Lung (tissue), 12 donors: ENCODE data around the gene VSIG10L2. TPM values are rescaled to one million over a fixed set of nuclear protein-coding genes. Genes with fewer than 3 reads are reported as not detected.

Experiments
- ATAC-seq: fragments of 200-7000 bp; cut with Tn5 transposase; one replicate; pipeline ENCODE4 v1.9.1; 2020; ENCODE audit warnings: moderate number of reproducible peaks; ENCODE audit not compliant: insufficient read depth, low FRiP score
- DNase-seq, 3 donors: peaks; one replicate each; pipeline ENCODE4 v3.0.0-alpha.2; 2013 to 2017
- H3K27ac ChIP-seq, 2 donors: one replicate each; pipeline ENCODE4 v1.5.1; 2013; ENCODE audit warnings: mild to moderate bottlenecking in 2 of 2, moderate library complexity in 2 of 2, control low read depth in 1 of 2, inconsistent platforms in 1 of 2, low read depth in 1 of 2, low read length in 1 of 2
- H3K27me3 ChIP-seq, 3 donors: one replicate each; pipeline ENCODE4 v1.5.1; 2013; ENCODE audit warnings: low read length in 2 of 3; ENCODE audit not compliant: control insufficient read depth in 3 of 3, insufficient read depth in 3 of 3
- H3K36me3 ChIP-seq, 4 donors: one replicate each; pipeline ENCODE4 v1.5.1; 2013; ENCODE audit warnings: low read length in 4 of 4, mild to moderate bottlenecking in 1 of 4, moderate library complexity in 1 of 4; ENCODE audit not compliant: control insufficient read depth in 4 of 4, insufficient read depth in 4 of 4
- H3K4me1 ChIP-seq, 5 donors: one replicate each; pipeline ENCODE4 v1.5.1; 2013; ENCODE audit warnings: low read length in 5 of 5, mild to moderate bottlenecking in 2 of 5, moderate library complexity in 1 of 5; ENCODE audit not compliant: control insufficient read depth in 5 of 5, insufficient read depth in 5 of 5
- H3K4me3 ChIP-seq: one replicate; pipeline ENCODE4 v1.5.1; 2013; ENCODE audit warnings: mild to moderate bottlenecking, control low read depth, moderate library complexity
- H3K9ac ChIP-seq, 2 donors: one replicate each; pipeline ENCODE4 v1.5.1; 2013; ENCODE audit warnings: low read length in 2 of 2, control low read depth in 1 of 2; ENCODE audit not compliant: insufficient read depth in 1 of 2
- H3K9me3 ChIP-seq, 4 donors: one replicate each; pipeline ENCODE4 v1.5.1; 2013; ENCODE audit warnings: low read length in 3 of 4, mild to moderate bottlenecking in 1 of 4, moderate library complexity in 1 of 4; ENCODE audit not compliant: control insufficient read depth in 4 of 4, insufficient read depth in 3 of 4
- WGBS, 2 donors: extraction: QIAGEN DNeasy Blood & Tissue Kit; methylation state at CpG; one replicate each; pipeline ENCODE4 v1.1.7; 2013; 5-methylcytosine and 5-hydroxymethylcytosine counted together
- polyA plus RNA-seq, 2 donors: library from polyadenylated mRNA; stranded (reverse); fragments of 200-250 nt; gene quantifications; one replicate each; pipeline ENCODE4 v1.2.1, GENCODE V29; 2013
- total RNA-seq, 2 donors: library from RNA; depleted of rRNA in 1 of 2; stranded (reverse); fragments of >200 nt in 1 of 2; gene quantifications; one replicate each; pipeline ENCODE4 v1.2.1, GENCODE V29; 2014 to 2021
- TF ChIP-seq, protein P1 (sequence below): IDR thresholded peaks from 2 replicates; pipeline ENCODE4 v1.5.1; 2012; ENCODE audit warnings: mild to moderate bottlenecking; ENCODE audit errors: control extremely low read depth, extremely low read depth
- donor health status: control.
- donor health status: control.
- donor health status: Bipolar disorder and iron deficiency.
- donor health status: healthy.
- donor health status: DM: yes; HTN: yes; CAD: no.

VSIG10L2 gene
- total and polyA plus RNA-seq, 4 donors: 0.18 to 0.43 (median 0.30) TPM

DNA sequence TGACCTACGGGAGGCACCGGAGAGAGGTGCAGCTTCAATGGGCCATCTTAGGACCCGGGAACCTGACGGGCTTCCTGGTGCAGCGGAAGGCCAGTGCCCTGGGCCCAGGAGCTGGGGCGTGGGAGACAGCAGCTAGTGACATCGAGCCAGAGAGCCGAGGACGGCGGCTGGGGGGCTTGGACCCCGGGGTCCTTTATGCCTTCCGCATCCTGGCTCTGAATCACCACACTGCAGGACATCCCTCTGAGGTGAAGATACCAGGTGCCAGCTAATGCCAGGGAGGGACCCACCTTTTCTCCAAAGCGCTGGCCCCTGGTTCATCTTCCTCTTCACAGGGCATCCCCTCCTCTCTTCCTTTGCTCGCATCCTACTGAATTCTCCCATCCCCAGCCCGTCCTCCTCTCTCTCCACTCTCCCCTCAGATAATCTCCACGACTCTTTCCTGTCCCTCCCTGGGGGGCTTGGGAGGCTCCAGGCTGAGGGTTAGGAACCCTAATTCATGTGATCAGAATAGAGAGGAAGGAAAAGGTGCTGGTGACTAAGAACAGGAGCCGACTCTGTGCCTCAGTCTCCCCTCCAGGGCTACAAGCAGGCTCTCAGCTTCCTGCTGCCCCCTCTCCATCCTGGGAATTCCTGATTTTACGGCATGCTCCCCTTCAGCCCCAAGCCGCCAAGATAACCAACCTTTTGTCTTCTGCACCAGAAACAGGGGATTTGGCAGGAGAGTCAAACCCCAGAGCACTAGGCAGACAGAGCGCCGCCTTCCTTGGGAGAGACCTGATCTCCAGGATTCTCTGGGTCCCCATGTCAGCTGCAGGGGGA is 8.5 kb downstream of the VSIG10L2 start:
- no peak overlapping the region for H3K9ac ChIP-seq
- H3K27me3 ChIP-seq: peaks cover 0 to 5% (median 0%) of the 10 kb centered on the region in 3 donors
- ATAC-seq (no peak), DNase-seq (no peak)
- no peak overlapping the region for H3K4me3 ChIP-seq
- H3K27ac ChIP-seq: no peak overlapping the region
- H3K4me1 ChIP-seq: peaks cover 3 to 23% (median 8%) of the 10 kb centered on the region in 5 donors
- TF ChIP-seq, protein P1, sequence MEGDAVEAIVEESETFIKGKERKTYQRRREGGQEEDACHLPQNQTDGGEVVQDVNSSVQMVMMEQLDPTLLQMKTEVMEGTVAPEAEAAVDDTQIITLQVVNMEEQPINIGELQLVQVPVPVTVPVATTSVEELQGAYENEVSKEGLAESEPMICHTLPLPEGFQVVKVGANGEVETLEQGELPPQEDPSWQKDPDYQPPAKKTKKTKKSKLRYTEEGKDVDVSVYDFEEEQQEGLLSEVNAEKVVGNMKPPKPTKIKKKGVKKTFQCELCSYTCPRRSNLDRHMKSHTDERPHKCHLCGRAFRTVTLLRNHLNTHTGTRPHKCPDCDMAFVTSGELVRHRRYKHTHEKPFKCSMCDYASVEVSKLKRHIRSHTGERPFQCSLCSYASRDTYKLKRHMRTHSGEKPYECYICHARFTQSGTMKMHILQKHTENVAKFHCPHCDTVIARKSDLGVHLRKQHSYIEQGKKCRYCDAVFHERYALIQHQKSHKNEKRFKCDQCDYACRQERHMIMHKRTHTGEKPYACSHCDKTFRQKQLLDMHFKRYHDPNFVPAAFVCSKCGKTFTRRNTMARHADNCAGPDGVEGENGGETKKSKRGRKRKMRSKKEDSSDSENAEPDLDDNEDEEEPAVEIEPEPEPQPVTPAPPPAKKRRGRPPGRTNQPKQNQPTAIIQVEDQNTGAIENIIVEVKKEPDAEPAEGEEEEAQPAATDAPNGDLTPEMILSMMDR: no peak
- 91% methylated on average over 21 of the region's 21 CpGs for WGBS, 2 donors
- no peaks in the 10 kb centered on the region for H3K9me3 ChIP-seq
- no peaks in the 10 kb centered on the region for H3K36me3 ChIP-seq

DNA sequence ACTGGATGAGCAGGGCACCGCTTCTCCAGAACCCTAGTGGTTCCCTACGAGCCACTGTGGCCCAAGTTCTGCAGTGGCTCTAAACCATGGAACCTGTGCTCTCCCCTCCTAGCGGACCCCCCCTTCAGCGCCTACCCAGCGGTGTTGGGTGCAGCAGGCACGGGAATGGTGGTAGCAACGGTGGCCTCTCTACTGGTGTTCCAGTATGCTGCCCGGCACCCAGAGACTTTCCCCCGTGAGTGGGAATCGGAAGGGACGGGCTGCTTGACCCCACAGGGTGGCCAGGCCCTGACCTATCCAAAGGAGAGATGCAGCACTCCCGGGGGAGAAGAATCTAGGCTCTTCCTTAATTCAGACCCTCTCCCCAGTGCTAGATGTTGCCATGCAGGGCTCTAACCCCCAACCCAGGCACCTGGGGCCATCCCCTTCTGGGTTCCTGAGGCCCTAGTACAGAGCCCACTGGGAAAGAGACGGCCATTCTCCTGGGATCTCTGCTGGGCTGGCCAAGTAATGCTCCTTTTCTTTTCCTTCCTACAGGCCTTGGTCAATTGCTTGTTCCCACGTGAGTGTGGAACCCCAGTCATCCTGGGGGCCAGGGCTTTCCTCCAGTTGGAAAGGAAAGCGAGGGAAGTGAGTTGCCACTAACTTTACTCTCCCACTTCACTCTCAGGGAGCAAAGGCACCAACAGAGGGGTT is 9.2 kb downstream of the VSIG10L2 start:
- H3K4me1 ChIP-seq: peaks cover 3 to 23% (median 8%) of the 10 kb centered on the region in 5 donors

DNA sequence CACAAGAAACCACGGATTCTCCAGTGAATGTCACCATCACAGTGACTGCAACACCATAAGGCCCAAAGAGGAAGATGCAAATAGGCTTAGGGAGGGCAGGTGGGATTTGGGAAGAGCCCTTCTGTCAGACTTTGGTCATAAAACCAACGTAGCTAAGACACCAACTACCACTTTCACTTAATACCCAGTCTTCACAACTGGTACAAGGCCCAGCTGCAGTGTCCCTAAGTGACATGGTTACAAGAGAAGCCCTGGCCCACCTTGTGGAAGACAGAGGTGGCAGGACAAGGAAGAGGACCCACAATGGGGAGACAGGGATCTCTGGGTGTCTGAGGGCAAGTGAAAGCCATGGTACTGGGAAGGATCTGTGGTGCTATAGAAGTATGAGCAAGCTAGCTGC is 10.0 kb downstream of the VSIG10L2 start:
- H3K4me3 ChIP-seq: no peak overlapping the region
- H3K4me1 ChIP-seq: peaks cover 3 to 18% (median 8%) of the 10 kb centered on the region in 5 donors
- no peak overlapping the region for H3K9ac ChIP-seq
- no peaks in the 10 kb centered on the region for H3K36me3 ChIP-seq
- peaks cover 0 to 5% (median 0%) of the 10 kb centered on the region in 3 donors for H3K27me3 ChIP-seq
- no peak overlapping the region for H3K27ac ChIP-seq
- no peak for DNase-seq
- no peaks in the 10 kb centered on the region for H3K9me3 ChIP-seq
- no peak for ATAC-seq
- TF ChIP-seq, protein P1: no peak
- WGBS, 2 donors: 82 to 90% methylated on average over 2 of the region's 2 CpGs

More for the DNA sequence above, 9.2 kb downstream of the VSIG10L2 start:
- DNase-seq (no peak), ATAC-seq (no peak)
- Histone ChIP-seq H3K27me3 (peaks cover 0 to 5% (median 0%) of the 10 kb centered on the region in 3 donors), H3K27ac (no peak overlapping the region), H3K9ac (no peak overlapping the region), H3K4me3 (no peak overlapping the region), H3K9me3 (no peaks in the 10 kb centered on the region), H3K36me3 (no peaks in the 10 kb centered on the region)
- WGBS, 2 donors: 93 to 94% methylated on average over 15 of the region's 15 CpGs
- TF ChIP-seq, protein P1: no peak
